ENCODE measurements around the gene PALLD.
"Not testable (repeated sequence)": the region's sequence is repeated elsewhere in the genome, so short reads cannot be mapped to it uniquely, and the experiment has no call there.

The PALLD gene

DNA sequence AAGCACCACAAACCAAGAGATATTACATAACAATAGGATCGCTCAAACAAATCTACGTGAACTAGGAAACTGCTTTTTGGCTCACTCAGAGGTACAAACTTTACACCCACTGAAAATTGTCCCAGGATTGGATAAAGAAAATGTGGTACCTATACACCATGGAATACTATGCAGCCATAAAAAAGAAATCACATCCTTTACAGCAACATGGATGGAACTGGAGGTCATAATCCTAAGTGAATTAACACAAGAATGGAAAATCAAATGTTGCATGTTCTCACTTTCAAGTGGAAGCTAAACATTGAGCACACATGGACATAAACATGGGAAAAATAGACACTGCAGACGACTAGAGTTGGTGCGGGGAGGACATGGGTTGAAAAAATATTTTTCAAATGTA is 305.4 kb downstream of the PALLD start:
- no peak for DNase-seq

DNA sequence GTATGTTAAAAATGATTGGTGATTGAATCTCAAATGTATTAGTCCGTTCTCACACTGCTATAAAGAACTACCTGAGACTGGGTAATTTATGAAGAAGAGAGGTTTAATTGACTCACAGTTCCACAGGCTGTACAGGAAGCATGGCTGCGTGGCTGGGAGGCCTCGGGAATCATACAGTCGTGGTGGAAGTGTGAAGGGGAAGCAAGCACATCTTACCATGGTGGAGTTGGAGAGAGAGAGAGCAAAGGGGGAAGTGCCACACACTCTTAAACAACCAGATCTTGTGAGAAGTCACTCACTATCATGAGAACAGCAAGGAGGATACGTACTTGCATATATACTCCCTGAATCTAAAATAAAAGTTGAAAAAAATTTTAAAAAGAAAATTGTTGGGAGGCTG is 306.2 kb downstream of the PALLD start:
- not testable (repeated sequence) for DNase-seq

DNA sequence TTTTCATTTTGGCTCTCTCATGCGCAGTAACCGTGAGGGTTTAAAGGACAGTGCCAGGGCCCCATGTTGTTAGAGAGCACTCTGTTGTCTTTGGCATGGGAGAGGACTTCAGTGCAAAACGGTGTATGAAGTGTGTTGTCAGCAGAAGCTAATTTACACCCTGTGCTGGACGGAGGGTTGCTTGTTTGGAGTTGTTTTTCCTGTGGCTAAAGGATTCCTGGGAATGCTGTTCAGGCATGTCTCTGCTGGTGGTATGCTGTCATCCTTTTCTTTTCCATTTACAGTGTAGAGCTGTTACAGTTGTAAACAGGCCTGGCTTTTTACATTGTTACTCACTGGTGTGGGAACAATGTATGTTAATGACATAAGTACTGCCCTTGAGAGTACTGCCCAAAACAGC is 306.9 kb downstream of the PALLD start:
- DNase-seq, result peak; percentile 96

DNA sequence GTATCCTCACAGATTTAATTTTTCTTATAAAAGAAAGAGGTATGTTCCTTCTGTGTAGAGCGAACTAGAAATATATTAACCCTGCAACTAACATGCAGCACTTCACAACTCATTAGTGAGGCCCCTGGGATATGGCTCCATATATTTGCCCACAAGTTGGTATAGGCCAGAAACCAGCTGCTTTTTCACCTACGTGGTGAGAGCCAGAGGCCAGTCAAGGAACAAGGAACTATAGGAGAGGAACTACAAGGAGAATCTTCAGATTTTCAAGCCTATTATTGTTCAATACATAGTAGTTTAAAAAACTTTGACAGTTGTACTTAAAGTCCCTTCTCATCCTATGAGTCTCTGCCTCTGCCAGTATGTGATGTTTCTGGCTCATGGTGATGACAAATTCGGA is 307.3 kb downstream of the PALLD start:
- DNase-seq, result no peak

DNA sequence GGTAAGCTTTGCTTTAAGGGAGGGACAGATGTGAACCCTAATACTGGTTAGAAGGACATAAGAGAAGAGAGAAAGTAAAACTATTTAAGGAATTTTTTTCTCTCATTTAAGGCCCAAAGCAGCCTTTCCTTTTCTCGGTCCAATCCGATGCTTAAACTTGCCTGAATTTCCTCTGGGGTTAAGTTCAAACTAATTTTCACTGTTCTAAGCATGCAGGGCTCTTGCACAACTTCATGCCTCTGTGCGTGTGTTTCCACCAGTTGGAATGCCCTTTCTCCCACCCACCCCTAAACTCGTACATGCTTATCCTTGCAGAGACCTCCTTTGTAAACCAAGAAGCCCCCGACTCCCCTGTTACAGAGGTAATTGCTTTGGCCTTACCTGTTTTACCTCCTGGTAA is 308.5 kb downstream of the PALLD start:
- DNase-seq, result no peak

DNA sequence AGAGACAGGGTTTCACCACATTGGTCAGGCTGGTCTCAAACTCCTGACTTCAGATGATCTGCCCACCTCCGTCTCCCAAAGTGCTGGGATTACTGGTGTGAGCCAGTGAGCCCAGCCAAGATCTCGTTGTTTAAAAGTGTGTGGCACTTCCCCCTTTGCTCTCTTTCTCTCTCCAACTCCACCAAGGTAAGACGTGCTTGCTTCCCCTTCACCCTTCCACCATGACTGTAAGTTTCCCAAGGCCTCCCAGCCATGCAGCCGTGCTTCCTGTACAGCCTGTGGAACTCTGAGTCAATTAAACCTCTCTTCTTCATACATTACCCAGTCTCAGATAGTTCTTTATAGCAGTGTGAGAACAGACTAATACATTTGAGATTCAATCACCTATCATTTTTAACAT is 309.4 kb downstream of the PALLD start:
- not testable (repeated sequence) for DNase-seq

DNA sequence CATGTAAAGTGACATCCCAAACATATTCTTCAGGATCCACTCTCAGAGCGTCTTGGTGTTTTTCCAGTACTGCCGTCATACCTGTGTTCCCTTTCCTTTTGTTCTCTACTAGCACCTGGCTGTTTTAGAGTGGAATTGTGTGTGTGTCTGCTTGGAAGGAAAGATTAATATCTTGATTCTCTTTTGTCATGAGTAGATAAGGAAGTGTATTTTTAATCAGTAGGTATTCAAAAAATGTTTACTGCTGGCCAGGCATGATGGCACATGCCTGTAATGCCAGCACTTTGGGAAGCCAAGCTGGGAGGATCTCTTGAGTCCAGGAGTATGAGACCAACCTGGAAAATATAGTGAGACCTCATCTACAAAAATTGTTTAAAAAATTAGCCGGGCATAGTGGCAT is 314.4 kb downstream of the PALLD start:
- peak; percentile 61 for DNase-seq

DNA sequence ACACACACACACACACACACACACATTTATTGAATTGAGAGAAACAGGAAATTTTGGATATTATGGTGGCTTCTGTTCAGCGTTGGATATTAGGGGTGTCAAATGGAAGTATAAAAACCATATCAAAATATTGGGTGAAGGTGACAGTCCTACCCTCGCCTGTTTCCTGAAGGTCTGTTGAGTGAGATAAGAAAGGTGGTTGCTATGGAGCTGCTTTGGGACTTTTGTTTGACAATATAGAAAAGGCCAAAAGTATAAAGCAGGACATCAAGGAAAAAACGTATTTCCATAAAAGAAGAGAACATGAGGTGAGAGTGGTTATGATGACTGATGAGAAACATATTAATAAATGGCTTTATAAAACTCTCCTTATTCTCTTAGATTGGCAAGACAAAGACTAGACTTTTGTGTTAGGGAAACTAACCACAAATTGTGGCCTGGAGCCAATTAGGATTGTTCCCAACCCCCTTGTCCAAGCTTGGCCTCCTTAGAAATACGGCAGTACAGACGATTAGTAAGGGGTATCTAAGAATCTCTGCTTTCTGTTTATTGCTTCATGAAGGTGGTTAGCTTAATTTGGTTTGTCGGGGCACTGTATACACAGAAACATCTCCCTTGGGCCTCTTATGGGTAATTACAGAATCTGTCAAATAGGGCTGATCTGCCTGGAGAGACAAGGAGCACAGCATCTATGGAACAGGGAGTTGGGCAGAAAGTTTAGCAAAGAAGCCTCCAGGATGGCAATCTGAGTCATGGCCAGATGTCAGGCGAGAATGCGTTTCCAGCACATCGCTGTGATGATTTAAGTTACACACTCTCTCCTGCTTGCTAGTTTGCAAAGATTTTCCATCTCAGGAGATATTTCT is 315.2 kb downstream of the PALLD start:
- peak; percentile 85 for DNase-seq

DNA sequence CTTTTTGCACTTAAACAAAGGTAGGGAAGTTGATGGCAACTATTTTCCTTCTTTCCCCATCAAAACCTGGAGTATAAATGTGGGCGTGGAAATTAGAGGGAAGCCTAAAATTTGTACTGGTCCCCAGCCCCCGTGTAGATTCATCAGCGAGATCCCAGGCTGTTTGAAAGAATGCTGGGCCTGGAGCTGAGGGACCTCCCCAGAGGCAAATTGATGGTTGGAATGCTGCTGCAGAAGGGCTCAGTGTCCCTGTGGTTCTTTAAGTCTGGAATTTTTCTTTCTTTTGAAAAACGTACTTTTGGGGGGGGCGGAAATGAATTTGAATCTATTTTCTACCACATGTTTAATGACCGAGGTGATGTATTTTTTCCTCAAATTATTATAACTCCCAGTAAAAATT is 316.0 kb downstream of the PALLD start:
- peak; percentile 90 for DNase-seq

DNA sequence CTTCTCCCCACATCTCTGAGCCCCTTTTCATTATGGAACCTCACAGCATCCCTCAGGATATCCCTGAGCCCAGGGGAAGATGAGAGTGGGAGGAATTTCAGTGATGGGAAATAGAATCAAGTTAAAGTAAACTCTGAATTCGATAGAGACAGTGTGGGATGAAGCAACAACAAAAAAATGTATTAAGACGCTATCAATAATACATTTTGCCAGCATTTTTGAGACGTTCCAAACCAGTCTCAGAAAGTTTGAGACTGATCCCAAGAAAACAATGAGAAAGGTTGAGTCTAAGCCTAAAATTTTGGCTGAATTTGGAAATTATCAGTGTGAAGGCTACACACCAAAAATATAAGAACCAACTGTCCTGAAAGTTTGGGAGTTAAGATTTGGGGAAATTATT is 317.0 kb downstream of the PALLD start:
- DNase-seq, result no peak

DNA sequence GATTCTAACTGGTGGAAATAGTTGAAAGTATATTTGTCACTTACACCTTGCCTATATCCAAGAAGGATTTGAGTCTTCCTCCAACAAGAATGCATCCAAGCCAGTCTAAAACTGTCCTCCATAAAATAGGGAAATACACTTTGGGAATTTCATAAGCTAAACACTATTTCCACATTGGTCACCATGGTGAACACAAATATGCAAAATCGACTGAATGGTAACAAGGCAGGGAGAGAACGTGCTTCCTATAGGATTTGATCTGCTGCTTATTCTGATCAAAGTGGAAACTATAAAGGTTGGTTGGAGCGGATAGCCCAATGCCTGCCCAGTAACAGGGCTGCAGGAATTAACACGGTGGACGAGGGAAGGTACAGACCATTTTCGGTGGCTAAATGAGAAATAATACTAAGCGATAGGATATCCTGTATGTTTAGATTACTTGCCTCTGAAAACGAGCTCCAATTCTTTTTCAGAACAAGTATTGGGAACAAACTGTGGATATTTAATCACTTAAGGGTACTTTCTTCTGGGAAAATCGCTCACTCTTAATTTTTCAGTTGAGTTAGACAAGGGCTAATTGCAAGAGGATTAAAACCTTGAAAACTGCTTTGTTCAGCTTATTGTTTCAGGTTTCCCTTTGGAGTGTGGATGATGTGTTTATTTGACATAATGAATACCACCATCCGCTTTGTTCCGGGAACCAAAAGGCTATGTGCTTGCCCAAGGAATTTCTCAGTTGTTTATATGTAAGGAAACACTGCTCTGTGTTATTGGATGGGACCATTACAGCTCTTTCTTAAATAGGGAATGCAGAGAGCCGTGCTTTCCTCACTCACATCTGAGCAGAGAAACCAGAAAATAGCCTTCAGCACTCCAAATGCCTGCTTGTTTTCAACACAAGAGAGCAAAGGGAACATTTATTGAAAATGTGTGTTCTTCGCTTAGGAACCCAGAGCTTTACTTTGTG is 318.8 kb downstream of the PALLD start:
- peak; percentile 76 for DNase-seq

DNA sequence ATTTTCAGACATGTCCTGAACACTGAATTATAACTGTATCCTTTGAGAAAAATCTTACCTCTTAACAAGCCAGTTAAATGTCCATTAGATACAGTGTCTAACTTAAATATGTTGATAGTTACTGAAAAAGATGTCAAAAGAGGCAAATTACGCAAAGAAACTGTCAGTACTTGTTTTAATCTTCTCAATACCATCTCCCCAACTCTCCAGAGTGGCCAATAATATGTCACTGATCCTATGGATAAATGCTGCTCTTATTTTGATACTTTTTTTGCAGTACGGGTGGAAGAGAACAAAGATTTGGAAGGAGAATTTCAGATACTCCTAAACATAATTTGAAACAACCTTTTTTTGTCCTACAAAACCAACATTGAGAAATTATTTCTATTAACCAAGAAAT is 320.5 kb downstream of the PALLD start:
- no peak for DNase-seq

DNA sequence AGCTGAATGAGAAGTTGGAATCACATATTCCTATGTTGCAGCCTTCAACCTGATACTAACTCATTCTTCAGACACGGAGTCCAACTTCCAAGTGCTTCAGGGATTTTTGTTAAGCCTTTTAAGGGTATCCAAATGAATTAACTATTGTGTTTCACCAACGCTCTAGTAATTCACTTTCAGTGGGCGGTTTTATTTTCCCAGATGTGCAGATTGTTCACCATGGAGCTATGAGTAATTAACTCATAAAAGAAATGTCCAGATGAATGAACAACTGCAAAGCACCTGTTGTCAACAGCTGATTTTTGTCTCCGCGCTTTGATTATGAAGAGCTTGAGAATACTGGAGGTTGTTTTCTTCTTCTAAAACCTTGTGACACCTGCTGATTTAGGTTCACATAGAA is 325.6 kb downstream of the PALLD start:
- no peak for DNase-seq

DNA sequence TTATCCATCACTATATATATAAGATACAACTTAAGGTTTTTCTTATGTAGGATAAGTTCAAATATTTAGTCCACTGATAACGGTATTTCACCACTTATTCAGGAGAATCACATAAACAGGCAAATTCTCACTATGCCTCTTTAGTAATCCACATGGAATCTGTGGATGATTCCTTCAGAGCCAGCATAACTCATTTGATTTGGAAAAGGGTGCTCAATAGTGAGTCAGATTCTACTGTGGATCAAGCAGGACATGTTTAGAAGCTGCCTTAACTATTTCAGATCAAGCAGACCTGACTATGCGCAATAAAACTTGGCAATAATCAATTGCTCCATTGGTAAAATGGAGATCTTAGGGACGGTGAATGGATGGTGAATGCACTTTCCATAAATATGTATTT is 329.1 kb downstream of the PALLD start:
- peak; percentile 63 for DNase-seq

DNA sequence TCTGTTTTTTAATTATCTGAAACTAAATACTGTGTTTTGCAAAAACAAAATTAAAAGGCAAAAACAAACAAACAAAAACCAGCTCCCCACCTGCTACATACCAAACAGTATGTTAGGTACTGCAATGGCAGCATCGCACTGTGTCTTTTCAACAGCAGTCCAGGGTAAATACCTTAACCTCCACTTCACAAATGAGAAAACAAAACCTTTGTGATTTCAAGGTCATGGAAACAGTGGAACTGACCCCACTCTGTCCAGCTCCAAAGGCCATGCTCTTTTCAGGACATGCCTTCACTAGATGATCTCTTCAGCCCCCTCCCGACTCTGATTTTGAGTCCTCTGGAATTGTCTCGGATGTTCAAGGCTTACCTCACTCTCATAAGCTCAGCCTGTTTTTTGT is 329.8 kb downstream of the PALLD start:
- no peak for DNase-seq

DNA sequence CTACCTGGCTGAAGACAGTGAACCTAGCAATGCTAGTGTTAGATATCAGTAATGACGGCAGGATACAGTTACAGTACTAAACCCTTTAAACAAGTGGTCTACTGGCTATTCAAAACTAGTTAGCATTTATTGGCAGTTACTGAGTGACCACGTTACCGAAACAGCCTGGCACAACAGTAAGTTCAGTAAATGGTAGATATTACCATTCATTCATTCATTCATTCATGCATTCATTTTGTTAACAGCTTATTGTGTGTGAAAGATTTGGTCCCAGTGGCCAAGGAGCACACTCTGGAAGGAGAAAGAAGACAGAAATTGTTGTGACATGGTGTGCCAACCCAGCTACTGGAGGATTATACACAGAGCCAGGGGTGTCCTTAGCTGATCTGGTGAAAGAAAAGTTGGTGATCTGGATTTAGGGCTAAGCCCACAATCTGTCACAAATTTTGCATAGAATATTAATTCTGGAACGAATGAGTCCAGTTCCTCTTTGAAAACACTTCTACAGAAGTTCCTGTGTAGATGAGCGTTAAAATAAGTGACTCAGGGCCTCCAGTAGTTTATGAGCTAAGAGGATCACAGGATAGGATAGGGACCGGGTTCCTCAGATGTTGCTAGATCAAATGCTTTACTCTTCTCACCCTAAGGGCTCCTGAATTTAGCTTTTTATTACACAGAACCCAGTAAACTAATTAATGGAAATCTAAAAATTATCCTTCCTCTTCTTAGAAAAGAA is 334.1 kb downstream of the PALLD start:
- DNase-seq, result peak; percentile 58

DNA sequence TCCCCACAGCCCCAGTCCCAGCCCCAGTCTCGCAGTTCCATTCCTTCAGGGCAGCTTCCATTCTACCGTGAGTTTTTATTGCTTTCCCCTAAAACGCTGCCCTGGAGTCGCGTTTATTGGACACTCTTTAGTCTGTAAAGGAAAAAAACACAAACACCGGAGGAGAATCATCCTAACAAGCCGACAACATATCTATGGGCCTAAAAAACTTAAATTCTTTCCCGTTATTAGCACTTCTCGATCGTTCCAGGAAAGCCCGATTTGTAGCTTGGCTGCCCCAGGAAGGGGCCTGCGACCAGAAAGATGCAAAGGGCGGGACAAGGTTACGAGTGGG is 334.7 kb downstream of the PALLD start:
- DNase-seq, result no peak

DNA sequence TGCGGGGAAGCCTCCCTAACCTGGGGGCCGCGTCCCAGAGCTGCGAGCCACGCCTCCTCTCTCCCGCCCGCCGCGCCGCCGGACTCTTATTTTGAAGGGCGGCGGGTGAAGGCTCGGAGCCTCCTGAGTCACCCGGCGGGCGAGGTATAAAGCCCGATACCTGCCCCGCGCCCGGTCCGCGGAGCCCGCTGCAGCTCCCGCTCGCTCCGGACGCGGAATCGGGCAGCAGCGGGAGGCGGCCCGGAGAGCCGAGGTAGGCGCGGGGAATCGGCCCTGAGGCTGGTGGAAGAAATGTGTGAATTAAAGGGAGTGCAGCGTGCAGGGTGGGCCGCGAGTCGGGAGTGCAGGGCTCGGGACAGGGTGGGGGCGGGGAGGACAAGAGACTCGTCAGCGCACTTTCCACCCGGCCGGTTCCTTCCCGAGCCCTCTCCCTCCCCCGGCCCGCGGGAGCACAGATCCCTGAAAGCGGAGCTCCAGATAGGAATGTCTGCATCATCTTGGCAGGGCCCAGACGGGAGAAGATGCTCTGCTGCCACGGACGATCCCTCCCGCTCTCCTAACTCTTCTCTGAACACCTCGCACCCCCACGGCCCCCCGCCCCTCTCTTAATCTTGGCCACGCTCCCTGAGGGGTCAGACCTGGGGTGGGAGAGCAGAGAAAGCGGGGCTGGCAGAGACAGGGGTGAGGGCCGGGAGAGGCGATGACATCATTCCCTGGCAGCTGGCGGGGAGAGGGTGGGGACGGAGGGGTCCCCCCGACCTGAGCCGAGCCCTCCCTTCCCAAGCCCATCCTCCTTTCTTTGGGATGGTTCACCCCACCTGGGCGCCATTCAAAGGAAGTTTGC is 335.3 kb downstream of the PALLD start:
- peak; percentile 89 for DNase-seq

DNA sequence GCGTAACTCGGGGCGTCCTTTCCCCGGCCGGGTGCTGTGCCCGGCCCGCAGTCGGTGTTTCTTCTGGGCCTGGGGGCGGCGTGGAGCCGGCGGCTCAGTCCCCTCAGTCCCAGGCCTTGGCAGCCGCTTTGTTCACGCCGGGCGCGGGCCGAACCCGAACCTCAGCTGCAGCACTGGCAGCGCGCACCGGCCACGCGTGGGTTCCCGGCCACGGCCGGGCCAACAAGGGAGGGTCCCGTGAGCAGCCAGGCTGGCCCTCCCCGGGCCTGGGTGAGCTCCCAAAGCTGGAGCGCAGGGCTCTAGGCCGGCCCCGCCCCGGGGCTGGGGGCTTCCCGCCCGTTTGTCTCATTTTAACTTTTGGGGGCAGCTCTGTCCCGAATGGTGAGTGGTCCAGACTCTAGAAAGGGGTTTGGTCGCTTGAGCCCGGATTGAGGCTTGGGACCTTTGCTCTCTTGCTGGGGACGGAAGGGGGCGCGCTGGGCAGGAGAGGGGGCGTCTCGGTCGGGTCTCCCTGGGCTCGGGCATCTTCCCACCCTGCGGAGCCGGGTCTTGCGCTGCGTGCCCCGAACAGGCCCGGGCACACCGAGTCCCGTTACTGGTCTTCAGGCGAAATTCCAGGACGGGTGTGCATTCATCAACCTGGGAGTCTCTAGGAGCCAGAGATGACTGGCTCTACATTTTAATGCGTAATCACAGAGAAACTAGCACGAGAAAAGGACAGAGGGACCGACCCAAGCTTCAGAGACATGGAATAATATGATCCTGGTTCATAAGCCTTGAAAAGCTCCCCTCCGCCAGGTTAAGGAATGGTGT is 336.1 kb downstream of the PALLD start:
- peak; percentile 46 for DNase-seq

DNA sequence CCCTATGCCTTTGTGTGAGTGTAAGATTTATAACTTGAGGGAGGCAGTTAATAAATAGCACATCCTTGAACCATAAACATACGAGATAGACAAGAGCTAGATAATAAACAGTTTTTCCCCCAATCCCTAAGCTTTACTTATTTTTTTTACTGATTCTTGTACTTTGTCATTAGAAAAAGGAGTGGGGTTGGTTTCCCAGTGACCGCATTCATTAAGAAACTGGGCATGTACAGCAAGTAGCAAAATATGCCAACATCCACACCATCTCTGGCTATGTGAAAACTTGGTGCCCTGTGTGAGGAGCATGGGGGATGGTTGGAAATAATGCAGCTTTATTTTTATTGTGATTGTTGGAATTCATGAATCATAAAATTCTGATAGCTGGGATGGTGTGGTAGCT is 337.0 kb downstream of the PALLD start:
- no peak for DNase-seq

DNA sequence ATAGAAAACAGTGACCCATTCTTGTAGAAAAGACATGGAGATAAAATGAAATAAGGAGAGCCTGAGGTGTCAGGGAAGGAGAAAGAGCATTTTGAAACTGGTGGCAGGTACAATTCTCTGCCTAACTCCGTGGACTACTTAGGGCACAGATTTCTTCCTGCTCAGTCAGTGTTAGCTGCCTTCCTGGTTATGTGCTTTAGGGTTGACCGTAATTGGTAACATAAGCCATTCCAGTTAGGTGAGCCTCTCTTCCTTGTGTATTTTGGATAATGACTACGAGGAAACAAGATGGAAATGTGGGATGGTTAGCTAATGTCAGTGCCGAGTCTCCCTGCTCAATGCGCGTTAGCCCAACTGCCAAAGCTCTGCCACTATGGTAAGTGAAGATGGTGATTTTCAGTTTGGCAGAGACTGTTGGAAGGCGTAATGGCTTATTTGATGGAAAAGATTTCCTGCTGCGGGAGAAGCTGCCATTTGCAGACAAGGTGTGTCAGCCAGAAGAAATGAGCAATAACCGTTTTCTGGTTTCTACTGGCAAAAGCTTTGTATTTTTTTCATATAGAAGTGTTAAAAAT is 339.1 kb downstream of the PALLD start:
- no peak for DNase-seq
